HEK293T (cell line): ENCODE measurements around the gene SLC13A1.

Source experiments
- CTCF ChIA-PET: fragments of 350-600 bp; formaldehyde crosslinking; extraction: SDS; loops from one replicate; lab custom pipeline; 2021; ENCODE audit warnings: antibody characterized with exemption, inconsistent platforms; lab: Yijun Ruan, JAX
- POLR2A ChIA-PET: fragments of 350-600 bp; formaldehyde crosslinking; extraction: SDS; loops from one replicate; lab custom pipeline; 2020; ENCODE audit warnings: antibody characterized with exemption, inconsistent platforms; lab: Yijun Ruan, JAX
- DNase-seq: peaks from one replicate; pipeline ENCODE4 v3.0.0; 2012; ENCODE audit warnings: mixed read lengths; ENCODE audit errors: extremely low spot score
- ARNT ChIP-seq: fragments of 450-650 bp; IDR thresholded peaks from 2 replicates; pipeline ENCODE4 v1.6.1; 2017; ENCODE audit warnings: mild to moderate bottlenecking
- BHLHE40 ChIP-seq: fragments of 450-650 bp; IDR thresholded peaks from 2 replicates; pipeline ENCODE4 v1.6.1; 2016; ENCODE audit warnings: mild to moderate bottlenecking, moderate library complexity, borderline replicate concordance
- CTBP1 ChIP-seq: fragments of 450-650 bp; IDR thresholded peaks from 2 replicates; pipeline ENCODE4 v1.6.1; 2016; ENCODE audit warnings: borderline replicate concordance
- ELF4 ChIP-seq: fragments of 450-650 bp; IDR thresholded peaks from 2 replicates; pipeline ENCODE4 v1.6.1; 2017; ENCODE audit warnings: antibody characterized with exemption
- FOXA1 ChIP-seq: fragments of 450-650 bp; IDR thresholded peaks from 2 replicates; pipeline ENCODE4 v1.6.1; 2016; ENCODE audit warnings: mild to moderate bottlenecking
- FOXK2 ChIP-seq: fragments of 450-650 bp; IDR thresholded peaks from 2 replicates; pipeline ENCODE4 v1.6.1; 2016; ENCODE audit warnings: mild to moderate bottlenecking
- FOXM1 ChIP-seq: fragments of 450-650 bp; IDR thresholded peaks from 2 replicates; pipeline ENCODE4 v1.6.1; 2017; ENCODE audit warnings: mild to moderate bottlenecking, borderline replicate concordance
- HDGF ChIP-seq: fragments of 450-650 bp; IDR thresholded peaks from 2 replicates; pipeline ENCODE4 v1.6.1; 2017; ENCODE audit warnings: antibody characterized with exemption, borderline replicate concordance
- L3MBTL2 ChIP-seq: fragments of 450-650 bp; conservative IDR thresholded peaks from 2 replicates; pipeline ENCODE4 v1.6.1; 2016; ENCODE audit warnings: mild to moderate bottlenecking
- LEF1 ChIP-seq: fragments of 450-650 bp; IDR thresholded peaks from 2 replicates; pipeline ENCODE4 v1.6.1; 2017; ENCODE audit warnings: mild to moderate bottlenecking, borderline replicate concordance
- NFRKB ChIP-seq: fragments of 450-650 bp; IDR thresholded peaks from 2 replicates; pipeline ENCODE4 v1.6.1; 2016; ENCODE audit warnings: mild to moderate bottlenecking, moderate library complexity
- SP1 ChIP-seq: fragments of 450-650 bp; IDR thresholded peaks from 2 replicates; pipeline ENCODE4 v1.6.1; 2017
- SUZ12 ChIP-seq: fragments of 450-650 bp; IDR thresholded peaks from 2 replicates; pipeline ENCODE4 v1.6.1; 2016; ENCODE audit warnings: mild to moderate bottlenecking
- TARDBP ChIP-seq: fragments of 450-650 bp; IDR thresholded peaks from 2 replicates; pipeline ENCODE4 v1.6.1; 2016
- ZNF384 ChIP-seq: fragments of 450-650 bp; IDR thresholded peaks from 2 replicates; pipeline ENCODE4 v1.6.1; 2016
- TF ChIP-seq, protein P1 (sequence below): fragments of 450-650 bp; IDR thresholded peaks from 2 replicates; pipeline ENCODE4 v1.6.1; 2016

SLC13A1 gene

GRCh38 chr7:123185756-123186155 lies 14.0 kb downstream of the SLC13A1 start:
- POLR2A ChIA-PET: no interaction called here
- no peak for DNase-seq
- CTCF ChIA-PET: no interaction called here
- TF ChIP-seq ELF4: no peak
- no peak for TF ChIP-seq ARNT
- no peak for TF ChIP-seq FOXK2
- no peak for TF ChIP-seq SUZ12
- no peak for TF ChIP-seq HDGF
- no peak for TF ChIP-seq NFRKB
- TF ChIP-seq ZNF384: no peak
- TF ChIP-seq LEF1: no peak
- no peak for TF ChIP-seq BHLHE40
- TF ChIP-seq SP1: no peak
- TF ChIP-seq, protein P1, sequence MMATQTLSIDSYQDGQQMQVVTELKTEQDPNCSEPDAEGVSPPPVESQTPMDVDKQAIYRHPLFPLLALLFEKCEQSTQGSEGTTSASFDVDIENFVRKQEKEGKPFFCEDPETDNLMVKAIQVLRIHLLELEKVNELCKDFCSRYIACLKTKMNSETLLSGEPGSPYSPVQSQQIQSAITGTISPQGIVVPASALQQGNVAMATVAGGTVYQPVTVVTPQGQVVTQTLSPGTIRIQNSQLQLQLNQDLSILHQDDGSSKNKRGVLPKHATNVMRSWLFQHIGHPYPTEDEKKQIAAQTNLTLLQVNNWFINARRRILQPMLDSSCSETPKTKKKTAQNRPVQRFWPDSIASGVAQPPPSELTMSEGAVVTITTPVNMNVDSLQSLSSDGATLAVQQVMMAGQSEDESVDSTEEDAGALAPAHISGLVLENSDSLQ: no peak

- no peak for TF ChIP-seq TARDBP
- TF ChIP-seq FOXM1: no peak
- no peak for TF ChIP-seq BHLHE40
- no peak for TF ChIP-seq CTBP1
- TF ChIP-seq FOXA1: no peak
- TF ChIP-seq SP1: no peak
- no peak for TF ChIP-seq HDGF
- TF ChIP-seq LEF1: no peak
- no peak for DNase-seq
- POLR2A ChIA-PET: no interaction called here
- CTCF ChIA-PET: no interaction called here
These were observed 15.5 kb downstream of the SLC13A1 start for GRCh38 chr7:123184271-123184670.

DNA sequence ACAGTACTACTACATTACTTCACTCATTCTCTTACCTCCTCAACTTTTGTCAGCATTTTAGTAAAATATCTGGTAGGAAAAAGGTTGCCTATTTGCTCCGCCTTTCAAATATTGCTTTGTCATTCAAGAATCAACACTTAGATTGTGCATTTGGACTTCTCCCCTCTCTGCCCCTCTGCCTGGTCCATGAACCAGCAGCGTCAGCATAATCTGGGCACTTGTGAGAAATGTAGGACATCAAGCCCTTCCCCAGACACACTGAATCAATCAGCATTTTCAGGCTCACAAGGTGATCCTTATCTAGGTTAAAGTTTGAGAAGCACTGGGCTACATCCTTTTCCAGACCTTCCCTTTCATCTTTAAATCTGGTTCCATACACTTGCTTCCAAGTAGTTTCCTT lies 16.3 kb downstream of the SLC13A1 start:
- ChIA-PET CTCF (no interaction called here), POLR2A (no interaction called here)
- TF ChIP-seq FOXM1 (no peak), NFRKB (no peak), ELF4 (no peak), ZNF384 (no peak), TARDBP (no peak)
- TF ChIP-seq, protein P1: no peak
- no peak for DNase-seq

- TF ChIP-seq ELF4 (no peak), SUZ12 (no peak), L3MBTL2 (no peak), BHLHE40 (no peak), FOXM1 (no peak), SP1 (no peak), TARDBP (no peak), LEF1 (no peak), ZNF384 (no peak), FOXA1 (no peak), NFRKB (no peak)
- POLR2A ChIA-PET: no interaction called here
- CTCF ChIA-PET: no interaction called here
- DNase-seq: no peak
These were observed 22.3 kb downstream of the SLC13A1 start for GRCh38 chr7:123177442-123177841.

DNA sequence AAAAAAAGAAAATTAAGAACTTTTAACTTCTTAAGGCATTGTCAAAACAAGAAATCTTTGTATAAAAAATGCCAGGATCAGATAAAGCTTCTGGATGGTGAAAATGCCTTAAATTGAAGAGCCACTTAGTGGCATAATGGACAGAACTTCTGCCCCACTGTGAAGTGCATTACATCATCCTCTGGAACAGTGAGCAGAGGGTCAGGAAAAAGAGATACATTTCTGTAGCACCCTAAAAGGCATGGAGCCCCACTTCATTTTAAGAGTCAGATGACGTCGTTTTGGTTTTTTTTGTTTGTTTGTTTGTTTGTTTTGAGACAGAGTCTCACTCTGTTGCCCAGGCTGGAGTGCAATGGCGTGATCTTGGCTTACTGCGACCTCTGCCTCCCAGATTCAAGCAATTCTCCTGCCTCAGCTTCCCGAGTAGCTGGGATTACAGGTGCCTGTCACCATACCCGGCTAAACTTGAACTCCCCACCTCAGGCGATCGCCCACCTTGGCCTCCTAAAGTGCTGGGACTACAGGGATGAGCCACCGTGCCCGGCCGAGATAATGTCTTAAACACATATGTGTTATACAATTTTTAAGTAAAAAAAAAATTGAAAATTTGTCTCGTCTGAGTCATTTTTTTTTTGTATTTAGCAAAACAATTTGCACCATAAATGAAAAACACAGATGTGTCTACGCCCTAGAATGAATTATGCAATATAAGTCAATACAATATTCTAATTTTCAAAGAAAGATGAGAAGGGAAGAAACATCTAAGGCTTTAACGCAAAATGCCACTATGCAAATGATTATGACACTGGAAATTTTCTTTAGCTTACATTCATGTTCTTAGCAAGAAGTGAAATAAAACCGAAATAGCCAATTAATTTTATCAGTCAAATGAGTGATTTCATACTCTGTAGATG lies 29.2 kb downstream of the SLC13A1 start:
- CTCF ChIA-PET: no interaction called here

GRCh38 chr7:123169065-123169464 lies 30.7 kb downstream of the SLC13A1 start:
- TF ChIP-seq, protein P1: no peak
- no peak for TF ChIP-seq L3MBTL2
- TF ChIP-seq TARDBP: no peak
- TF ChIP-seq ZNF384: no peak
- no peak for TF ChIP-seq LEF1
- TF ChIP-seq ELF4: no peak
- TF ChIP-seq CTBP1: no peak
- TF ChIP-seq FOXA1: no peak
- TF ChIP-seq FOXK2: no peak
- TF ChIP-seq HDGF: no peak
- TF ChIP-seq NFRKB: no peak
- TF ChIP-seq SUZ12: no peak
- TF ChIP-seq BHLHE40: no peak
- ChIA-PET CTCF (no interaction called here), POLR2A (no interaction called here)
- DNase-seq: no peak

More for the DNA sequence above, 29.2 kb downstream of the SLC13A1 start:
- TF ChIP-seq CTBP1 (no peak), ELF4 (no peak), LEF1 (no peak), SP1 (no peak), HDGF (no peak), TARDBP (no peak), FOXK2 (no peak), ZNF384 (no peak), FOXM1 (no peak), BHLHE40 (no peak), SUZ12 (no peak), NFRKB (no peak)
- TF ChIP-seq, protein P1: no peak
- POLR2A ChIA-PET: no interaction called here
- no peak for DNase-seq
